Esophagus muscularis mucosa (tissue), 4 donors: Measurements from ENCODE around the gene LVRN. TPM values are rescaled to one million over a fixed set of nuclear protein-coding genes. Genes with fewer than 3 reads are reported as not detected.

Experiments used
- DNase-seq: peaks from one replicate; pipeline ENCODE4 v3.0.0-alpha.2; 2017; ENCODE audit errors: extremely low spot score
- H3K27ac ChIP-seq, 4 donors: fragments of 200-600 bp; sonication (generic); replicated peaks in 1 of 4; 1 replicate in 3 of 4; 2 replicates in 1 of 4; pipeline ENCODE4 v1.5.1; 2016 to 2019; ENCODE audit warnings: mild to moderate bottlenecking in 1 of 4
- H3K27me3 ChIP-seq, 4 donors: fragments of 200-600 bp; sonication (generic); one replicate each; pipeline versions ENCODE4 v1.5.1 to v1.6.0; 2016 to 2019
- H3K36me3 ChIP-seq, 4 donors: fragments of 200-600 bp; sonication (generic); one replicate each; pipeline ENCODE4 v1.5.1; 2016 to 2019
- H3K4me1 ChIP-seq, 4 donors: fragments of 200-600 bp; sonication (generic); one replicate each; pipeline ENCODE4 v1.5.1; 2016 to 2019
- H3K4me3 ChIP-seq, 4 donors: fragments of 200-600 bp; sonication (generic); 1 replicate in 2 of 4; 2 replicates in 2 of 4; pipeline ENCODE4 v1.5.1; 2016 to 2019; ENCODE audit warnings: mild to moderate bottlenecking in 4 of 4, moderate library complexity in 1 of 4
- H3K9me3 ChIP-seq, 4 donors: fragments of 200-600 bp; sonication (generic); 1 replicate in 3 of 4; 2 replicates in 1 of 4; pipeline ENCODE4 v1.5.1; 2016 to 2019
- EP300 ChIP-seq: sonication (generic); formaldehyde crosslinking; IDR thresholded peaks from one replicate; pipeline ENCODE4 v1.6.1; 2017; ENCODE audit warnings: antibody characterized with exemption
- POLR2A ChIP-seq: fragments of 450-650 bp; IDR thresholded peaks from one replicate; pipeline ENCODE4 v1.6.1; 2017; ENCODE audit warnings: antibody characterized with exemption, moderate library complexity, mild to moderate bottlenecking, low read depth
- POLR2AphosphoS5 ChIP-seq, 2 donors: sonication (generic); formaldehyde crosslinking; IDR thresholded peaks; one replicate each; pipeline ENCODE4 v1.6.1; 2017; ENCODE audit warnings: antibody characterized with exemption in 2 of 2
- WGBS: methylation state at CpG from one replicate; pipeline ENCODE4 v1.1.5; 2018; 5-methylcytosine and 5-hydroxymethylcytosine counted together
- intact Hi-C: fragments of 100-400 bp; cut with DNase I; formaldehyde crosslinking; loops from one replicate; pipeline ENCODE4 v1.15.1; 2023
- total RNA-seq, 4 donors: library from RNA; depleted of rRNA; stranded (reverse); fragments of >200 nt; gene quantifications; one replicate each; pipeline versions ENCODE4 v1.1.0 to v1.2.1, GENCODE V29; 2016
- TF ChIP-seq, protein P1 (sequence below), 3 experiments: fragments of 200-600 bp in 2 of 3; fragments of 450-650 bp in 1 of 3; sonication (generic) in 2 of 3; IDR thresholded peaks; one replicate each; pipeline ENCODE4 v1.5.1; 2017 to 2019; ENCODE audit warnings: antibody characterized with exemption in 3 of 3, mild to moderate bottlenecking in 2 of 3, moderate library complexity in 1 of 3

LVRN gene
- total RNA-seq, 4 donors from 2014 or later, result 1.3 to 11.2 (median 3.4) TPM

DNA sequence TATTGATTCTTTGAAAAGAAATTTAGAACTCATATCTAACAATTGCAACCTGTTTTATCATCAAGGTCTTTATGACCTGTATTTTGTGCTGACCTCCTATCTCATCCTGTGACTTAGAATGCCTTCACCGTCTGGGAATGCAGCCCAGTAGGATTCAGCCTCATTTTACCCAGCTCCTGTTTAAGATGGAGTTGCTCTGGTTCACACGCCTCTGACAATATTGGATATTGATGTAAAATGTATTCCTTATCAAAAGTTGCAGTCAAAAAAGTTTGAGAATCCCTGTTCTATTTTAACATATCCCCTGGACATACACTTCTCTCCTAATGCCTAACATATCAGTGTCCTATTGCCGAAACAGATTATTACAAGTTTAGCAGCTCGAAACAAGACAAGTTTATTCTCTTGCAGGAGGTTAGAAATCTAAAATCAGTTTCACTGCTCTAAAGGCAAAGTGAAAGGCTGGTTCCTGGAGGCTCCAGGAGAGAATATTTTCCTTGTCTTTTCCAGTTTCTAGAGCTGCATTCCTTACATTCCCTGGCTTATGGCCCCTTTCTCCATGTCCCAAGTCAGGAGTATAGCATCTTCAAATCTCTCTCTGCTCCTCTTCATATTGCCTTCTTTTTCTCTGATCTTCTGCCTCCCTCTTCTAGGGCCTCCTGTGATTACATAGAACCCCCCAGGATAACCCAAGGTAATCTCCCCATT lies 31.5 kb upstream of the LVRN start:
- no peaks in the 10 kb centered on the region for H3K36me3 ChIP-seq
- WGBS, result 96% methylated on average over 4 of the region's 4 CpGs
- intact Hi-C loops, result no loop called here
- TF ChIP-seq, protein P1, sequence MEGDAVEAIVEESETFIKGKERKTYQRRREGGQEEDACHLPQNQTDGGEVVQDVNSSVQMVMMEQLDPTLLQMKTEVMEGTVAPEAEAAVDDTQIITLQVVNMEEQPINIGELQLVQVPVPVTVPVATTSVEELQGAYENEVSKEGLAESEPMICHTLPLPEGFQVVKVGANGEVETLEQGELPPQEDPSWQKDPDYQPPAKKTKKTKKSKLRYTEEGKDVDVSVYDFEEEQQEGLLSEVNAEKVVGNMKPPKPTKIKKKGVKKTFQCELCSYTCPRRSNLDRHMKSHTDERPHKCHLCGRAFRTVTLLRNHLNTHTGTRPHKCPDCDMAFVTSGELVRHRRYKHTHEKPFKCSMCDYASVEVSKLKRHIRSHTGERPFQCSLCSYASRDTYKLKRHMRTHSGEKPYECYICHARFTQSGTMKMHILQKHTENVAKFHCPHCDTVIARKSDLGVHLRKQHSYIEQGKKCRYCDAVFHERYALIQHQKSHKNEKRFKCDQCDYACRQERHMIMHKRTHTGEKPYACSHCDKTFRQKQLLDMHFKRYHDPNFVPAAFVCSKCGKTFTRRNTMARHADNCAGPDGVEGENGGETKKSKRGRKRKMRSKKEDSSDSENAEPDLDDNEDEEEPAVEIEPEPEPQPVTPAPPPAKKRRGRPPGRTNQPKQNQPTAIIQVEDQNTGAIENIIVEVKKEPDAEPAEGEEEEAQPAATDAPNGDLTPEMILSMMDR (IDR thresholded peaks at IDR 0.05), result no peak
- TF ChIP-seq POLR2AphosphoS5 (IDR thresholded peaks at IDR 0.05), result no peak
- no peak for TF ChIP-seq EP300
- no peak for TF ChIP-seq POLR2A
- no peaks in the 10 kb centered on the region for H3K27me3 ChIP-seq
- no peaks in the 10 kb centered on the region for H3K9me3 ChIP-seq
- no peak for DNase-seq
- no peak overlapping the region for H3K27ac ChIP-seq
- H3K4me3 ChIP-seq, result no peak overlapping the region
- no peaks in the 10 kb centered on the region for H3K4me1 ChIP-seq

DNA sequence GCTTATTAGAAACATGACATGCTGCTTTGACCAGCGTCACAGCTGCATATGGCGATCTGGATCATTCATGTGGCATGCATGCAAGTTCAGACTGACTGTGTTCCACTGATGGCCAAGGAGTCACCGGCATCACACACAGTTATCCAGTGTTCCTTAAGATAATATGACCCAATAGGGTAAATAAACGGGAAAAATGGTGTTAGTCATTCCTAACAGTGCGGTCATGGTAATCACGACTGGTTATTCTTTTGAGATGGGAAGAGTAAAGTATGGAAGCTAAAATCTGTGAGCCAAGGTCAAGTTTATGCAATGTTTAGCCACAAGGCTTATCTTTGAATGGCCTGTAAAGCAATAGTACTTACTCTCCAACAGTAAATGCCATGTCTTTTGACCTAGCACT lies 29.3 kb upstream of the LVRN start:
- Histone ChIP-seq H3K27me3 (no peaks in the 10 kb centered on the region), H3K4me1 (no peaks in the 10 kb centered on the region), H3K27ac (no peak overlapping the region), H3K9me3 (no peaks in the 10 kb centered on the region), H3K4me3 (no peak overlapping the region), H3K36me3 (no peaks in the 10 kb centered on the region)
- TF ChIP-seq EP300 (no peak), POLR2A (no peak)
- TF ChIP-seq, protein P1 (IDR thresholded peaks at IDR 0.05), result no peak
- 94% methylated on average over 6 of the region's 6 CpGs for WGBS
- intact Hi-C loops, result no loop called here
- no peak for DNase-seq

DNA sequence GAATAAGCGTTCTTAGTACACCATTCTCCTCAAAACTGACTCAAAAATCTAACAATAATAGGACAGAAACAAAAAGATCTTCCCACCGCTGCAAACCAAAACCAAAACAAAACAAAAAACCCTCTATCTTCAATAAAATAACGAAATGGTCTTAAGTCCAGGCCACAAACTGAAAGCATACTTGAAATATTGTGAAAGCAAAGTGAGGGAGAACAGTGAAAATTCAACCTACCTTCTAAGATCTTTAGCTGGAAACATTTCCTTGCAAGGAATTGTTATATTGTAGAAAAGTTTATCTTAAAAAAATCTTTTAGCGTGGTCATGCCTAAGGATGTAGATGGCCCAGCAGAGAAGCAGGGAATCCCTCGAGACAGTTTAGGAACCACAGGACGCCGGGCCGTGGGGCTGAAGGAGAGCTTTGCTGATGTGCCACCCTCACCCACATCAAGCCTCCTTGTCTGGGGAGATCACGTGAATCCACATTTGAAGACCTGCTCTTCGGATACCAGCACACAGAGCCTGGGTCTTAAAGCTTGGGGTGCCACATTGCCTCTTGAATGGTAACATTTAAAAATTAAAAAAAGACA lies 27.8 kb upstream of the LVRN start:
- Histone ChIP-seq H3K4me3 (no peak overlapping the region), H3K27me3 (no peaks in the 10 kb centered on the region), H3K36me3 (no peaks in the 10 kb centered on the region), H3K9me3 (no peaks in the 10 kb centered on the region), H3K4me1 (no peaks in the 10 kb centered on the region), H3K27ac (no peak overlapping the region)
- no peak for DNase-seq
- TF ChIP-seq POLR2AphosphoS5 (IDR thresholded peaks at IDR 0.05) (no peak), EP300 (no peak), POLR2A (no peak)
- TF ChIP-seq, protein P1 (IDR thresholded peaks at IDR 0.05), result no peak
- intact Hi-C loops, result no loop called here
- WGBS, result 92% methylated on average over 10 of the region's 10 CpGs

DNA sequence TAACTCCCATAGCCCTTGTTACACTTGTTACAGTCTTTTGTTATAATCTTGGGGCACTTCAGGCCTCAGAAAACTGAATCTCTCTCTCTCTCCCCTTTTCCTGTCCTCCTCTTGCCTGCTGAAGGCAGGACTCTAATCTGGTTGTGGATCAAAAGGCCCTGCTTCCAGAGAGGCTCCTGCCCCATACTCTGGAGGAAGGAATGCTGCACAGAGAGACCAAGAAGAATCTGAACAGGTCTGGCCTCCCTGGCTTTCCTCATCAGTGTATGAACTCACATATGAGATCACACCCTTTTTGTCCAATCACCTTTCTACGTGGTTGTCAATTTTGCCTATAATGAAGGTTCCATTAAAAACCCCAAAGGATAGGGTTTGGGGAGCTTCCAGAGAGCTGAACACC lies 26.2 kb upstream of the LVRN start:
- Histone ChIP-seq H3K27me3 (no peaks in the 10 kb centered on the region), H3K9me3 (no peaks in the 10 kb centered on the region), H3K36me3 (no peaks in the 10 kb centered on the region), H3K27ac (no peak overlapping the region), H3K4me1 (no peaks in the 10 kb centered on the region), H3K4me3 (no peak overlapping the region)
- intact Hi-C loops, result no loop called here
- 86% methylated on average over 1 of the region's 1 CpG for whole genome bisulfite sequencing
- TF ChIP-seq POLR2A, result no peak
- TF ChIP-seq EP300, result no peak
- TF ChIP-seq POLR2AphosphoS5 (IDR thresholded peaks at IDR 0.05), result no peak
- TF ChIP-seq, protein P1 (IDR thresholded peaks at IDR 0.05), result no peak
- no peak for DNase-seq
